K562 (cell line): ENCODE data around the gene SIRT3. TPM values are rescaled to one million over a fixed set of nuclear protein-coding genes. Genes with fewer than 3 reads are reported as not detected.
A peak's percentile ranks its signal among the peaks of the same experiment; 100 is the strongest.

ENCODE experiments used
- ATAC-seq: fragments of 200-7000 bp; cut with Tn5 transposase; 3 replicates; pipeline ENCODE4 v1.9.1; 2020; ENCODE audit warnings: moderate library complexity
- BruUV-seq: library from RNA; stranded (reverse); fragments of 400-500 nt; replicated peaks from 2 replicates; lab custom pipeline; 2021; lab: Mats Ljungman, UMichigan
- CTCF ChIA-PET: fragments of 300-600 bp; formaldehyde crosslinking; extraction: SDS; loops from one replicate; lab custom pipeline; 2021; ENCODE audit warnings: low intra/inter-chr PET ratio; lab: Yijun Ruan, JAX
- POLR2A ChIA-PET: fragments of 300-600, 350-650 bp; sonication (Branson Sonifier 250); formaldehyde crosslinking; extraction: SDS; loops from one replicate; lab custom pipeline; 2021; ENCODE audit warnings: antibody characterized with exemption, inconsistent platforms; lab: Yijun Ruan, JAX
- DNase-seq, 4 experiments: peaks; one replicate each; pipeline versions ENCODE4 v3.0.0 to v3.0.0-alpha.2; 2011 to 2018; ENCODE audit warnings: low spot score in 3 of 4, mixed read lengths in 3 of 4; ENCODE audit errors: extremely low read depth in 1 of 4
- FAIRE-seq: peaks from 2 replicates; lab custom pipeline; 2011; peaks lifted over from hg19 to GRCh38; lab: Jason Lieb, UNC
- H2AFZ ChIP-seq: 2 replicates; pipeline ENCODE4 v1.6.0; 2011; ENCODE audit warnings: low read depth, low read length, control low read depth, inconsistent platforms
- H3K27ac ChIP-seq: fragments of 200-600 bp; 3 replicates; pipeline ENCODE4 v1.8.0; 2011; ENCODE audit warnings: low read depth, mild to moderate bottlenecking, control low read depth, inconsistent platforms, low read length, moderate library complexity, mixed read lengths; ENCODE audit errors: extremely low read depth
- H3K27me3 ChIP-seq, 2 experiments: fragments of 300-600 bp in 1 of 2; 2 replicates in 1 of 2; 3 replicates in 1 of 2; pipeline versions ENCODE4 v1.6.0 to v1.8.0; 2011; ENCODE audit warnings: inconsistent platforms in 2 of 2, low read length in 2 of 2, mild to moderate bottlenecking in 1 of 2, mixed read lengths in 1 of 2, moderate library complexity in 1 of 2; ENCODE audit not compliant: control insufficient read depth in 2 of 2, insufficient read depth in 2 of 2
- H3K36me3 ChIP-seq: fragments of 300-600 bp; 3 replicates; pipeline ENCODE4 v1.8.0; 2011; ENCODE audit warnings: mild to moderate bottlenecking, low read length, inconsistent platforms; ENCODE audit not compliant: control insufficient read depth, insufficient read depth
- H3K4me1 ChIP-seq, 2 experiments: fragments of 200-600 bp in 1 of 2; replicated peaks in 1 of 2; 2 replicates in 1 of 2; 3 replicates in 1 of 2; pipeline versions ENCODE4 v1.5.1 to v1.8.0; 2011; ENCODE audit warnings: inconsistent platforms in 2 of 2, low read length in 2 of 2, mild to moderate bottlenecking in 1 of 2, mixed read lengths in 1 of 2, moderate library complexity in 1 of 2; ENCODE audit not compliant: control insufficient read depth in 2 of 2, insufficient read depth in 2 of 2
- H3K4me2 ChIP-seq: 2 replicates; pipeline ENCODE4 v1.6.1; 2011; ENCODE audit warnings: low read length, control low read depth, inconsistent platforms, mixed read lengths; ENCODE audit not compliant: insufficient read depth
- H3K4me3 ChIP-seq: fragments of 200-600 bp; sonication (generic), shearing (Covaris generic); 2 replicates; pipeline ENCODE4 v1.5.1; 2016; ENCODE audit warnings: control low read depth, inconsistent platforms
- H3K79me2 ChIP-seq: fragments of 200-600 bp; 3 replicates; pipeline ENCODE4 v1.8.0; 2011; ENCODE audit warnings: low read length, inconsistent platforms; ENCODE audit not compliant: control insufficient read depth, insufficient read depth
- H3K9ac ChIP-seq, 2 experiments: 2 replicates each; pipeline versions ENCODE4 v1.6.0 to v1.6.1; 2011; ENCODE audit warnings: low read depth in 2 of 2, low read length in 2 of 2, control low read depth in 1 of 2, inconsistent platforms in 1 of 2, mild to moderate bottlenecking in 1 of 2, mixed read lengths in 1 of 2; ENCODE audit not compliant: insufficient read depth in 1 of 2
- H3K9me1 ChIP-seq: one replicate; pipeline ENCODE4 v1.6.0; 2011; ENCODE audit warnings: inconsistent platforms, mild to moderate bottlenecking, low read length, moderate library complexity; ENCODE audit not compliant: control insufficient read depth, insufficient read depth
- H3K9me3 ChIP-seq: replicated peaks from 2 replicates; pipeline ENCODE4 v1.5.1; 2011; ENCODE audit warnings: low read depth, low read length, inconsistent platforms; ENCODE audit not compliant: control insufficient read depth, insufficient read depth
- H4K20me1 ChIP-seq: replicated peaks from 2 replicates; pipeline ENCODE4 v1.6.1; 2011; ENCODE audit warnings: low read length, inconsistent platforms, mixed read lengths; ENCODE audit not compliant: control insufficient read depth, insufficient read depth
- FIP1L1 ChIP-seq: fragments of 200-400 bp; formaldehyde crosslinking; IDR thresholded peaks from 2 replicates; pipeline ENCODE4 v1.6.1; 2018; ENCODE audit warnings: mild to moderate bottlenecking, low read depth, low read length; ENCODE audit not compliant: poor library complexity, severe bottlenecking
- POLR2G ChIP-seq: fragments of 200-400 bp; formaldehyde crosslinking; IDR thresholded peaks from 2 replicates; pipeline ENCODE4 v1.6.1; 2017; ENCODE audit warnings: low read depth, mild to moderate bottlenecking, antibody characterized with exemption, low read length, moderate library complexity
- WGBS: fragments of 100-300 bp; shearing (Covaris generic); methylation state at CpG from one replicate; pipeline ENCODE4 v1.1.6; 2016; ENCODE audit warnings: low coverage, mixed read lengths; ENCODE audit not compliant: insufficient coverage; ENCODE audit errors: missing lambda C conversion rate; 5-methylcytosine and 5-hydroxymethylcytosine counted together
- in situ Hi-C: fragments of 300-500 bp; cut with MboI; formaldehyde crosslinking; loops from 4 replicates; pipeline ENCODE4 v1.15.0; 2018; ENCODE audit warnings: inconsistent platforms, mixed read lengths
- intact Hi-C: fragments of 100-400 bp; cut with micrococcal nuclease; formaldehyde crosslinking; loops from 2 replicates; pipeline ENCODE4 v1.14.2; 2022
- polyA plus RNA-seq, 8 experiments: library from polyadenylated mRNA; depleted of rRNA in 4 of 8; stranded (reverse) in 5 of 8; unstranded in 3 of 8; fragments of >200 nt; fragmentation: Nextera tagmentation in 2 of 8; fragmentation: Illumina TruSeq in 1 of 8; extraction: Ambion mirVana in 2 of 8; extraction: Trizol in 1 of 8; gene quantifications; 2 replicates each; pipeline versions ENCODE4 v1.2.1 to v1.2.3, GENCODE V29; 2011 to 2014; ENCODE audit warnings: inconsistent platforms in 1 of 8, missing spikeins in 1 of 8
- total RNA-seq, 7 experiments: library from RNA; depleted of rRNA in 6 of 7; stranded (reverse); fragments of >200 nt in 6 of 7; fragmentation: Illumina TruSeq in 2 of 7; extraction: Trizol in 2 of 7; gene quantifications; 2 replicates each; pipeline versions ENCODE4 v1.2.1 to v1.2.3, GENCODE V29; 2011 to 2021; ENCODE audit warnings: low replicate concordance in 1 of 7
- TF ChIP-seq, protein P1 (sequence below): fragments of 200-800 bp; sonication (Bioruptor generic); IDR thresholded peaks from 2 replicates; pipeline ENCODE4 v1.6.1; 2017; ENCODE audit warnings: missing genetic modification characterization, missing compliant biosample characterization
- TF ChIP-seq, protein P2 (sequence below): sonication (generic); formaldehyde crosslinking; IDR thresholded peaks from 2 replicates; pipeline ENCODE4 v1.8.1; 2023; ENCODE audit warnings: mild to moderate bottlenecking, missing genetic modification reagents

The SIRT3 gene
- total and polyA plus RNA-seq, 9 of the 15 experiments (the other 6 are each of a cell fraction or from before 2014, with no cell fraction given) = 1.9 to 27.5 (median 14.5) TPM

DNA sequence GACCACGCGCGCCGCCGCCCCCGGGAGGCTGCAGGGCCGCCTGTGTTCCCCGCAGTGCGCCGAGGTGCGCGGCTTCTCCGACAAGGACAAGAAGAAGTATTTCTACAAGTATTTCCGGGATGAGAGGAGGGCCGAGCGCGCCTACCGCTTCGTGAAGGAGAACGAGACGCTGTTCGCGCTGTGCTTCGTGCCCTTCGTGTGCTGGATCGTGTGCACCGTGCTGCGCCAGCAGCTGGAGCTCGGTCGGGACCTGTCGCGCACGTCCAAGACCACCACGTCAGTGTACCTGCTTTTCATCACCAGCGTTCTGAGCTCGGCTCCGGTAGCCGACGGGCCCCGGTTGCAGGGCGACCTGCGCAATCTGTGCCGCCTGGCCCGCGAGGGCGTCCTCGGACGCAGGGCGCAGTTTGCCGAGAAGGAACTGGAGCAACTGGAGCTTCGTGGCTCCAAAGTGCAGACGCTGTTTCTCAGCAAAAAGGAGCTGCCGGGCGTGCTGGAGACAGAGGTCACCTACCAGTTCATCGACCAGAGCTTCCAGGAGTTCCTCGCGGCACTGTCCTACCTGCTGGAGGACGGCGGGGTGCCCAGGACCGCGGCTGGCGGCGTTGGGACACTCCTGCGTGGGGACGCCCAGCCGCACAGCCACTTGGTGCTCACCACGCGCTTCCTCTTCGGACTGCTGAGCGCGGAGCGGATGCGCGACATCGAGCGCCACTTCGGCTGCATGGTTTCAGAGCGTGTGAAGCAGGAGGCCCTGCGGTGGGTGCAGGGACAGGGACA, 44.8 kb upstream of the SIRT3 start:
- DNase-seq (no peak), FAIRE-seq (no peak), ATAC-seq (no peak)
- H4K20me1 ChIP-seq = no peaks in the 10 kb centered on the region
- no peak overlapping the region for H3K27ac ChIP-seq
- no peak overlapping the region for H2AFZ ChIP-seq
- H3K9me3 ChIP-seq = peaks cover 11% of the 10 kb centered on the region
- no peak overlapping the region for H3K4me3 ChIP-seq
- in situ Hi-C loops (no loop called here), intact Hi-C loops (no loop called here)
- H3K79me2 ChIP-seq = no peaks in the 10 kb centered on the region
- no peaks in the 10 kb centered on the region for H3K36me3 ChIP-seq
- ChIA-PET CTCF (no interaction called here), POLR2A (interaction anchor here (1.0 kb wide), 1 partner anchor 9 kb away, joined by 4 read pairs; no protein-coding TSS in a partner anchor)
- no peak overlapping the region for H3K4me2 ChIP-seq
- H3K9me1 ChIP-seq = no peaks in the 10 kb centered on the region
- TF ChIP-seq, protein P1, sequence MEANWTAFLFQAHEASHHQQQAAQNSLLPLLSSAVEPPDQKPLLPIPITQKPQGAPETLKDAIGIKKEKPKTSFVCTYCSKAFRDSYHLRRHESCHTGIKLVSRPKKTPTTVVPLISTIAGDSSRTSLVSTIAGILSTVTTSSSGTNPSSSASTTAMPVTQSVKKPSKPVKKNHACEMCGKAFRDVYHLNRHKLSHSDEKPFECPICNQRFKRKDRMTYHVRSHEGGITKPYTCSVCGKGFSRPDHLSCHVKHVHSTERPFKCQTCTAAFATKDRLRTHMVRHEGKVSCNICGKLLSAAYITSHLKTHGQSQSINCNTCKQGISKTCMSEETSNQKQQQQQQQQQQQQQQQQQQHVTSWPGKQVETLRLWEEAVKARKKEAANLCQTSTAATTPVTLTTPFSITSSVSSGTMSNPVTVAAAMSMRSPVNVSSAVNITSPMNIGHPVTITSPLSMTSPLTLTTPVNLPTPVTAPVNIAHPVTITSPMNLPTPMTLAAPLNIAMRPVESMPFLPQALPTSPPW (CRISPR knock-in tag) = no peak
- peak; percentile 6 for TF ChIP-seq FIP1L1
- TF ChIP-seq POLR2G = peak; percentile 73
- TF ChIP-seq, protein P2, sequence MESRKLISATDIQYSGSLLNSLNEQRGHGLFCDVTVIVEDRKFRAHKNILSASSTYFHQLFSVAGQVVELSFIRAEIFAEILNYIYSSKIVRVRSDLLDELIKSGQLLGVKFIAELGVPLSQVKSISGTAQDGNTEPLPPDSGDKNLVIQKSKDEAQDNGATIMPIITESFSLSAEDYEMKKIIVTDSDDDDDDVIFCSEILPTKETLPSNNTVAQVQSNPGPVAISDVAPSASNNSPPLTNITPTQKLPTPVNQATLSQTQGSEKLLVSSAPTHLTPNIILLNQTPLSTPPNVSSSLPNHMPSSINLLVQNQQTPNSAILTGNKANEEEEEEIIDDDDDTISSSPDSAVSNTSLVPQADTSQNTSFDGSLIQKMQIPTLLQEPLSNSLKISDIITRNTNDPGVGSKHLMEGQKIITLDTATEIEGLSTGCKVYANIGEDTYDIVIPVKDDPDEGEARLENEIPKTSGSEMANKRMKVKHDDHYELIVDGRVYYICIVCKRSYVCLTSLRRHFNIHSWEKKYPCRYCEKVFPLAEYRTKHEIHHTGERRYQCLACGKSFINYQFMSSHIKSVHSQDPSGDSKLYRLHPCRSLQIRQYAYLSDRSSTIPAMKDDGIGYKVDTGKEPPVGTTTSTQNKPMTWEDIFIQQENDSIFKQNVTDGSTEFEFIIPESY = peak; percentile 91
- H3K4me1 ChIP-seq = peaks cover 15 to 53% of the 10 kb centered on the region in 2 experiments
- 84% methylated on average over 55 of the region's 79 CpGs for WGBS
- no peaks in the 10 kb centered on the region for H3K27me3 ChIP-seq
- no TSS peak for BruUV-seq
- no peak overlapping the region; a peak in 1 of 4 replicates for H3K9ac ChIP-seq
